Kidney (tissue), 14 donors: ENCODE data around the gene SUGT1. TPM values are rescaled to one million over a fixed set of nuclear protein-coding genes. Genes with fewer than 3 reads are reported as not detected.

Source experiments
- DNase-seq, 5 donors: peaks; one replicate each; pipeline ENCODE4 v3.0.0-alpha.2; 2013 to 2020
- FAIRE-seq: peaks from 2 replicates; lab custom pipeline; 2012; peaks lifted over from hg19 to GRCh38; lab: Jason Lieb, UNC
- H3K27ac ChIP-seq, 2 donors: one replicate each; pipeline ENCODE4 v1.7.0; 2013; ENCODE audit warnings: low read depth in 2 of 2, low read length in 2 of 2, inconsistent platforms in 1 of 2
- H3K27me3 ChIP-seq: one replicate; pipeline ENCODE4 v1.7.1; 2013; ENCODE audit warnings: low read length, inconsistent platforms; ENCODE audit not compliant: control insufficient read depth, insufficient read depth
- H3K36me3 ChIP-seq, 3 donors: one replicate each; pipeline versions ENCODE4 v1.7.0 to v1.7.1; 2013; ENCODE audit warnings: low read length in 3 of 3, control low read depth in 1 of 3, inconsistent platforms in 1 of 3; ENCODE audit not compliant: insufficient read depth in 3 of 3, control insufficient read depth in 2 of 3
- H3K4me1 ChIP-seq, 3 donors: one replicate each; pipeline versions ENCODE4 v1.7.0 to v1.7.1; 2013; ENCODE audit warnings: low read length in 3 of 3, inconsistent platforms in 1 of 3, low read depth in 1 of 3; ENCODE audit not compliant: control insufficient read depth in 2 of 3, insufficient read depth in 2 of 3
- H3K4me3 ChIP-seq, 3 donors: one replicate each; pipeline versions ENCODE4 v1.7.0 to v1.8.1; 2013; ENCODE audit warnings: low read length in 3 of 3, control low read depth in 1 of 3, inconsistent platforms in 1 of 3
- H3K9ac ChIP-seq, 3 donors: one replicate each; pipeline versions ENCODE4 v1.7.0 to v1.7.1; 2013; ENCODE audit warnings: low read length in 3 of 3, control low read depth in 1 of 3, inconsistent platforms in 1 of 3
- H3K9me3 ChIP-seq, 3 donors: one replicate each; pipeline versions ENCODE4 v1.7.0 to v1.7.1; 2013; ENCODE audit warnings: low read length in 3 of 3, control low read depth in 1 of 3, inconsistent platforms in 1 of 3; ENCODE audit not compliant: control insufficient read depth in 2 of 3, insufficient read depth in 1 of 3
- CTCF ChIP-seq: IDR thresholded peaks from 3 replicates; pipeline ENCODE4 v1.5.1; 2012; ENCODE audit warnings: mild to moderate bottlenecking, moderate library complexity, borderline replicate concordance; ENCODE audit not compliant: insufficient read depth; ENCODE audit errors: extremely low read depth
- intact Hi-C: fragments of 100-400 bp; cut with DNase I; formaldehyde crosslinking; loops from one replicate; pipeline ENCODE4 v1.11.1; 2022
- polyA plus RNA-seq: library from polyadenylated mRNA; stranded (reverse); fragments of 350-450 nt; fragmentation: Illumina TruSeq; extraction: RNeasy Lipid Tissue Mini Kit (QIAGEN cat#74804); gene quantifications from one replicate; pipeline ENCODE4 v1.2.3, GENCODE V29; 2014; ENCODE audit warnings: low read depth, low replicate concordance; ENCODE audit not compliant: insufficient read depth
- total RNA-seq: library from RNA; stranded (reverse); fragmentation: NEBNext Ultra II Directional; extraction: Animal tissue kit (Norgen Biotek cat#: 25700); gene quantifications from one replicate; pipeline ENCODE4 v1.2.1, GENCODE V29; 2021
- donor health status: control.
- donor health status: control.
- donor health status: control.
- donor health status: control.
- donor health status: control.
- donor health status: DM: yes; HTN: yes; CAD: no.
- donor health status: Normal renal cell carcinoma (clear cell type).

SUGT1 gene
- total and polyA plus RNA-seq, 2 donors from 2014 or later = 51.5 to 55.8 TPM

GRCh38 chr13:52743988-52744387, 91.4 kb downstream of the SUGT1 start:
- no peak overlapping the region for H3K27ac ChIP-seq
- H3K9me3 ChIP-seq = peaks cover 0 to 4% (median 0%) of the 10 kb centered on the region in 3 donors
- no peak overlapping the region for H3K9ac ChIP-seq
- intact Hi-C loops = no loop called here
- peaks cover 4% of the 10 kb centered on the region for H3K27me3 ChIP-seq
- peaks cover 0 to 2% (median 0%) of the 10 kb centered on the region in 3 donors for H3K4me1 ChIP-seq
- no peak overlapping the region for H3K4me3 ChIP-seq
- no peak for FAIRE-seq
- no peaks in the 10 kb centered on the region for H3K36me3 ChIP-seq
- no peak for TF ChIP-seq CTCF
- DNase-seq = no peak

- Histone ChIP-seq H3K9ac (no peak overlapping the region), H3K27me3 (peaks cover 4% of the 10 kb centered on the region), H3K36me3 (no peaks in the 10 kb centered on the region), H3K4me3 (no peak overlapping the region), H3K27ac (no peak overlapping the region), H3K4me1 (no peaks in the 10 kb centered on the region), H3K9me3 (peaks cover 0 to 4% (median 0%) of the 10 kb centered on the region in 3 donors)
- no peak for TF ChIP-seq CTCF
- intact Hi-C loops = no loop called here
- DNase-seq = no peak
- FAIRE-seq = no peak
Observed at GRCh38 chr13:52744842-52745375, 92.3 kb downstream of the SUGT1 start.

GRCh38 chr13:52746141-52746540, 93.5 kb downstream of the SUGT1 start:
- intact Hi-C loops = no loop called here
- FAIRE-seq (no peak), DNase-seq (no peak)
- H3K4me3 ChIP-seq = no peak overlapping the region
- no peaks in the 10 kb centered on the region for H3K36me3 ChIP-seq
- no peaks in the 10 kb centered on the region for H3K4me1 ChIP-seq
- no peak overlapping the region for H3K9ac ChIP-seq
- H3K27ac ChIP-seq = no peak overlapping the region
- H3K9me3 ChIP-seq = peaks cover 0 to 4% (median 0%) of the 10 kb centered on the region in 3 donors
- no peak for TF ChIP-seq CTCF
- no peaks in the 10 kb centered on the region for H3K27me3 ChIP-seq

DNA sequence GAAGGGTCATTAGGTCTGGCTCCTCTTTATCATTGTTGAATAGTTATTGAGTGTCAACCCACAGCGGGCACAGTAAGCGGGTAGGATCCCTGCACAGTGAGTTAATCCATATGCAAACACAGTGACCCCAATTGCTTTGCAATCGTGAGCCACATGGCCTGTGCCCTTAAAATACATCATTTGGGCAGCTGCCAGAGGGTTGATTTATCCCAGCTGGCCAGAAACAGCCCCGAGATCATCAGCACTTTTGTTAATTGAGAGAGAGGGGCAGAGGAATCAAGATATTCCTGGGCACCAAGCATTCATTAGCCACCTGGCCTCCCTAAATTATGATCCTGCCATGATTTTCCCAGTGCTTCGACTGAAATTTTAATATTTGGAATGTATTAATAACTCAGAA, 96.8 kb downstream of the SUGT1 start:
- TF ChIP-seq CTCF = no peak
- intact Hi-C loops = no loop called here
- no peak overlapping the region for H3K9ac ChIP-seq
- no peak overlapping the region for H3K4me3 ChIP-seq
- H3K36me3 ChIP-seq = no peaks in the 10 kb centered on the region
- no peak for FAIRE-seq
- H3K27ac ChIP-seq = no peak overlapping the region
- no peaks in the 10 kb centered on the region for H3K9me3 ChIP-seq
- H3K4me1 ChIP-seq = no peaks in the 10 kb centered on the region
- DNase-seq = no peak
- H3K27me3 ChIP-seq = no peaks in the 10 kb centered on the region
